ENCODE results near the gene IL34. TPM values are rescaled to one million over a fixed set of nuclear protein-coding genes. Genes with fewer than 3 reads are reported as not detected.

Gene IL34
- total and polyA plus RNA-seq, 2 of the 8 experiments (the other 6 are each of a cell fraction or from before 2014, with no cell fraction given): 4.6 to 5.6 TPM

- Histone ChIP-seq H3K14ac (ENCODE audit: insufficient read length) (no peak overlapping the region), H3K23ac (ENCODE audit: insufficient read length) (no peak overlapping the region), H2BK120ac (replicated peaks; ENCODE audit: low read depth, low read length) (no peak overlapping the region), H3K36me3 (ENCODE audit: control insufficient read depth in 2 of 4, insufficient read depth in 4 of 4, low read length in 3 of 4) (peaks cover 0 to 15% (median 4%) of the 10 kb centered on the region in 4 experiments; a peak in 3 of 8 replicates), H3K4me3 (ENCODE audit: extremely low read depth in 1 of 4, insufficient read depth in 2 of 4, low read depth in 3 of 4, low read length in 4 of 4) (no peak overlapping the region), H3K79me2 (ENCODE audit: control insufficient read depth in 1 of 2, insufficient read depth in 2 of 2, low read length in 2 of 2) (no peaks in the 10 kb centered on the region), H3K4me1 (replicated peaks in 1 of 4; ENCODE audit: control insufficient read depth in 3 of 4, insufficient read depth in 4 of 4, low read length in 3 of 4) (peaks cover 0 to 4% (median under 1%) of the 10 kb centered on the region in 4 experiments; a peak in 1 of 7 replicates), H3K18ac (ENCODE audit: extremely low read depth, low read length) (no peak overlapping the region), H3K27ac (ENCODE audit: low read depth, low read length) (no peak overlapping the region), H2BK5ac (ENCODE audit: low read depth, low read length) (no peak overlapping the region), H4K8ac (ENCODE audit: extremely low read depth, insufficient read depth, low read length) (no peak overlapping the region; the same call in 1 of the 2 replicates), H2BK15ac (ENCODE audit: low read length) (no peak overlapping the region), H3K9ac (replicated peaks in 1 of 4; ENCODE audit: extremely low read depth in 1 of 4, low read depth in 3 of 4, low read length in 3 of 4) (no peak overlapping the region), H2BK12ac (ENCODE audit: low read depth, low read length) (no peak overlapping the region), H3K56ac (replicated peaks; ENCODE audit: insufficient read length, low read depth, low read length) (no peak overlapping the region), H3K23me2 (ENCODE audit: low read depth, low read length) (no peaks in the 10 kb centered on the region), H2AK5ac (ENCODE audit: low read depth, low read length) (no peak overlapping the region), H2AFZ (ENCODE audit: low read length) (no peak overlapping the region), H3K9me3 (ENCODE audit: insufficient read depth in 2 of 2, low read depth in 1 of 2, low read length in 1 of 2) (no peaks in the 10 kb centered on the region), H4K91ac (replicated peaks; ENCODE audit: insufficient read length, low read length) (no peak overlapping the region), H3K79me1 (ENCODE audit: low read depth, low read length) (no peaks in the 10 kb centered on the region), H4K5ac (ENCODE audit: insufficient read length, low read depth, low read length) (no peak overlapping the region), H4K20me1 (replicated peaks in 1 of 2; ENCODE audit: control insufficient read depth in 1 of 2, insufficient read depth in 2 of 2, low read length in 2 of 2) (no peaks in the 10 kb centered on the region), H2BK20ac (ENCODE audit: low read length) (no peak overlapping the region), H3K27me3 (replicated peaks in 1 of 4; ENCODE audit: control insufficient read depth in 3 of 4, extremely low read depth in 1 of 4, insufficient read depth in 3 of 4, low read length in 3 of 4) (no peaks in the 10 kb centered on the region), H3K4ac (replicated peaks; ENCODE audit: insufficient read length, low read depth, low read length) (no peak overlapping the region), H3K4me2 (ENCODE audit: insufficient read depth in 1 of 2, low read depth in 2 of 2, low read length in 2 of 2) (no peak overlapping the region)
- DNase-seq (ENCODE audit: low read depth in 1 of 2, low spot score in 2 of 2) (no peak), FAIRE-seq (no peak)
- POLR2A ChIA-PET (ENCODE audit: partially characterized antibody): interaction anchor here (1.1 kb wide), 1 partner anchor 8 kb away, joined by 3 read pairs; no protein-coding TSS in a partner anchor
- CTCF ChIA-PET (ENCODE audit: partially characterized antibody): interaction anchor here (1.1 to 3.4 kb wide), 3 partner anchors 20 to 64 kb away, joined by 3 to 9 read pairs (median 3); no protein-coding TSS in a partner anchor
- 88% methylated on average over 17 of the region's 18 CpGs; no CpG with 5 or more reads in 1 of the 2 experiments for whole genome bisulfite sequencing, 2 experiments (ENCODE audit: extremely low coverage in 1 of 2, insufficient coverage in 1 of 2, insufficient read length in 1 of 2, insufficient replicate concordance in 2 of 2, low coverage in 1 of 2, low lambda C conversion rate in 2 of 2, missing lambda C conversion rate in 1 of 2)
- TF ChIP-seq EGR1 (IDR thresholded peaks at IDR 0.05; ENCODE audit: borderline replicate concordance, low read depth, low read length) (no peak), SP4 (IDR thresholded peaks at IDR 0.05; ENCODE audit: low read length) (no peak), SP2 (IDR thresholded peaks at IDR 0.05; ENCODE audit: low read length) (no peak), CBX5 (IDR thresholded peaks at IDR 0.05; ENCODE audit: low read depth, low read length) (no peak), SP1 (IDR thresholded peaks at IDR 0.05; ENCODE audit: low read depth, low read length) (no peak)
Measured at GRCh38 chr16:70674221-70675014, 28.1 kb downstream of the IL34 start.

All from H1 (cell line).